Measurements from ENCODE around the gene SOCS3. TPM values are rescaled to one million over a fixed set of nuclear protein-coding genes. Genes with fewer than 3 reads are reported as not detected.
"Not testable (repeated sequence)": the region's sequence is repeated elsewhere in the genome, so short reads cannot be mapped to it uniquely, and the experiment has no call there.

The SOCS3 gene
- total RNA-seq, 1 experiment from 2014 or later = 0.79 TPM

- not testable (repeated sequence) for DNase-seq (ENCODE audit: low spot score)
Observed at GRCh38 chr17:78309659-78310255, 50.1 kb downstream of the SOCS3 start.

- DNase-seq (ENCODE audit: low spot score) = no peak
Observed at GRCh38 chr17:78307887-78308638, 51.8 kb downstream of the SOCS3 start.

- DNase-seq (ENCODE audit: low spot score) = no peak
Observed at GRCh38 chr17:78306913-78307312, 53.0 kb downstream of the SOCS3 start.

Small RNA genes lying within 50 kb of the gene (small RNA-seq; reads per million reads assigned to genes)
- gene RF00415 = not detected
- not detected for gene RN7SL236P

Other genes starting within 250 kb of the SOCS3 start
- gene TMC6, start 231.3 kb downstream of the SOCS3 start, total RNA-seq (2014; rRNA removed; shearing (Covaris generic)) = 236 and 238 TPM in 2 replicates
- gene TMC8, start 229.3 kb downstream of the SOCS3 start, total RNA-seq (2014; rRNA removed; shearing (Covaris generic)) = 4.1 and 7.2 TPM in 2 replicates
- gene C17orf99, start 213.7 kb downstream of the SOCS3 start, total RNA-seq (2014; rRNA removed; shearing (Covaris generic)) = 0.20 TPM in 1 of 2 replicates, not detected in the other
- 225 and 231 TPM in 2 replicates for gene SYNGR2, start 191.5 kb downstream of the SOCS3 start, total RNA-seq (2014; rRNA removed; shearing (Covaris generic))
- 379 and 400 TPM in 2 replicates for gene TK1, start 173.0 kb downstream of the SOCS3 start, total RNA-seq (2014; rRNA removed; shearing (Covaris generic))
- 36.6 and 45.1 TPM in 2 replicates for gene AFMID, start 172.7 kb downstream of the SOCS3 start, total RNA-seq (2014; rRNA removed; shearing (Covaris generic))
- 78.3 and 114 TPM in 2 replicates for gene BIRC5, start 145.8 kb downstream of the SOCS3 start, total RNA-seq (2014; rRNA removed; shearing (Covaris generic))
- not detected in 2 replicates for gene TMEM235, start 128.4 kb downstream of the SOCS3 start, total RNA-seq (2014; rRNA removed; shearing (Covaris generic))
- gene PGS1, start 18.6 kb upstream of the SOCS3 start, total RNA-seq (2014; rRNA removed; shearing (Covaris generic)) = 23.0 and 30.7 TPM in 2 replicates
- gene DNAH17, start 217.3 kb upstream of the SOCS3 start, total RNA-seq (2014; rRNA removed; shearing (Covaris generic)) = not detected in 2 replicates

All from HT-29 (cell line).